ENCODE measurements around the gene C16orf54.
"Not testable (repeated sequence)": the region's sequence is repeated elsewhere in the genome, so short reads cannot be mapped to it uniquely, and the experiment has no call there.

GRCh38 chr16:29761280-29761651 is 15.5 kb upstream of the C16orf54 start:
- TF ChIP-seq CTCF (IDR thresholded peaks at IDR 0.05; ENCODE audit: low read depth, low read length); EZH2phosphoT487 (IDR thresholded peaks at IDR 0.05; ENCODE audit: low read depth): not testable (repeated sequence)

All from OCI-LY3 (cell line).